ENCODE data around the gene HERPUD1. TPM values are rescaled to one million over a fixed set of nuclear protein-coding genes. Genes with fewer than 3 reads are reported as not detected.

The HERPUD1 gene
- total RNA-seq, 3 donors from 2014 or later (not counting 1 experiment from before 2014, with no cell fraction given), result 181 to 266 (median 243) TPM

DNA sequence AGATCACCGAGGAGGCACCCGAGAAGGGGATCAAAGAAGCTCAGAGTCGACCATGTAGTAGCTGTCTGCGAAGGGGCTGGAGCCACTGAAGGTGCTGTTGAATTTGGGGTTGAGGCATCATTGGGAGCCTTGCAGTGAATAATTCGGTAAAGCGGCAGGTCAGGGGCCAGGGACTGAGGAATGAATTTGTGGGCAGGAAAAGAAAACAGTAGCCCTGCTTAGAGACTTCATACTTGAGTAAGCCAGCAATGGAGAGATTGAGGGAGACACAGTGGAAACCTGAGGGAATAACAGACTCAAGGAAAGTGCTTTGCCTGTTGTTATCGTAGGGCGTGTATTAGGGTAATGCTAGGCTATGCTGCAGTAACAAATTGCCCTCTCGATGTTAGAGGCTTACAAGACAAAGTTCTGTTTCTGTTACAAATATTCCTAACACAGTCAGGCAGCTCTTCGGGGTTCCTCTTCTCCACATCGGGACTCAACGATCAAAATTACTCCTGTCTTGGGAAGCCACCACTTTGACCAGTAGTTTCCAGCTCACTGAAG, 13.4 kb upstream of the HERPUD1 start:
- no peaks in the 10 kb centered on the region for H3K9me3 ChIP-seq (ENCODE audit: control insufficient read depth, insufficient read depth, low read length)
- Mint-ChIP-seq H3K4me1 (peaks cover 9 to 19% of the 10 kb centered on the region in 2 donors), H3K36me3 (no peaks in the 10 kb centered on the region), H3K4me3 (no peak overlapping the region), H3K27ac (no peak overlapping the region), H3K9me3 (no peaks in the 10 kb centered on the region), H3K27me3 (ENCODE audit: low read depth in 2 of 2) (peaks cover 40 to 41% of the 10 kb centered on the region in 2 donors)
- H3K4me1 ChIP-seq (ENCODE audit: control insufficient read depth, insufficient read depth, low read length), result peaks cover 24% of the 10 kb centered on the region
- TF ChIP-seq, protein P1, sequence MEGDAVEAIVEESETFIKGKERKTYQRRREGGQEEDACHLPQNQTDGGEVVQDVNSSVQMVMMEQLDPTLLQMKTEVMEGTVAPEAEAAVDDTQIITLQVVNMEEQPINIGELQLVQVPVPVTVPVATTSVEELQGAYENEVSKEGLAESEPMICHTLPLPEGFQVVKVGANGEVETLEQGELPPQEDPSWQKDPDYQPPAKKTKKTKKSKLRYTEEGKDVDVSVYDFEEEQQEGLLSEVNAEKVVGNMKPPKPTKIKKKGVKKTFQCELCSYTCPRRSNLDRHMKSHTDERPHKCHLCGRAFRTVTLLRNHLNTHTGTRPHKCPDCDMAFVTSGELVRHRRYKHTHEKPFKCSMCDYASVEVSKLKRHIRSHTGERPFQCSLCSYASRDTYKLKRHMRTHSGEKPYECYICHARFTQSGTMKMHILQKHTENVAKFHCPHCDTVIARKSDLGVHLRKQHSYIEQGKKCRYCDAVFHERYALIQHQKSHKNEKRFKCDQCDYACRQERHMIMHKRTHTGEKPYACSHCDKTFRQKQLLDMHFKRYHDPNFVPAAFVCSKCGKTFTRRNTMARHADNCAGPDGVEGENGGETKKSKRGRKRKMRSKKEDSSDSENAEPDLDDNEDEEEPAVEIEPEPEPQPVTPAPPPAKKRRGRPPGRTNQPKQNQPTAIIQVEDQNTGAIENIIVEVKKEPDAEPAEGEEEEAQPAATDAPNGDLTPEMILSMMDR (IDR thresholded peaks at IDR 0.05), result no peak
- no peaks in the 10 kb centered on the region for H3K36me3 ChIP-seq (ENCODE audit: control insufficient read depth, insufficient read depth, low read length)
- DNase-seq, result no peak
- intact Hi-C loops (cut with micrococcal nuclease), result no loop called here
- no peak overlapping the region for H3K4me3 ChIP-seq (ENCODE audit: low read length)
- WGBS (ENCODE audit: insufficient coverage), result 94% methylated on average over 12 of the region's 12 CpGs
- H3K27me3 ChIP-seq (ENCODE audit: control insufficient read depth, insufficient read depth, low read length), result no peaks in the 10 kb centered on the region
- ATAC-seq, result no peak
- no peak overlapping the region for H3K27ac ChIP-seq (ENCODE audit: low read length)

DNA sequence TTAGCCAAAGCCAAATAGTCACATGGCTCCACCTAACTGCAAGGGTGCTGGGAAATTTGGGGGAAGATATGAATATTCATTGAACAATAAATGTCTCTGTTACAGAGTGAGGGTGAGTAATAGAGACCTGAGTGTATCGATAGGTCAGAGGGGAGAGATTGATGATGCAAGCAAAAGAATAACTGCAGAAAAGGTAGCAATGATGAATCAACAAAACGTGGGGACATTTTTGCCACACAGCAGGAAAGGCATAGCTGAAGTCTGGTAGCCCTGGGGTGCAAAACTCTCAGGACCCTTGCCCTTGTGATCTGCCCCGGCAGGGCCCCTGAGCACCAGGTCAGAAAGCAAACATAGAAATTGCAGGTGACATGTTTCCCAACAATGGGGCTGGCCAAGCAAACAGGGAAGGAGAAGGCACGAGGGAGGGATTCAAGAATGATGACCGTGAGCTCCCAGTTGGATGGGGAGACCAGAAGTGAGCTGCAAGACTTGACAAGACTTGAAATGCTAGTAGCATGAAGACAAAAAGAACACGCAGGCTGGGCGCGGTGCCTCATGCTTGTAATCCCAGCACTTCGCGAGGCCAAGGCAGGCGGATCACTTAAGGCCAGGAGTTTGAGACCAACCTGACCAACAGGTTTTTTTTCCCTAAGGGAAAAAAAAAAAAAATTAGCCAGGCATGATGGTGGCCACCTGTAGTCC, 12.7 kb upstream of the HERPUD1 start:
- Histone ChIP-seq H3K4me3 (ENCODE audit: low read length) (no peak overlapping the region), H3K9me3 (ENCODE audit: control insufficient read depth, insufficient read depth, low read length) (no peaks in the 10 kb centered on the region), H3K27me3 (ENCODE audit: control insufficient read depth, insufficient read depth, low read length) (no peaks in the 10 kb centered on the region), H3K27ac (ENCODE audit: low read length) (no peak overlapping the region), H3K4me1 (ENCODE audit: control insufficient read depth, insufficient read depth, low read length) (peaks cover 28% of the 10 kb centered on the region), H3K36me3 (ENCODE audit: control insufficient read depth, insufficient read depth, low read length) (no peaks in the 10 kb centered on the region)
- ATAC-seq (no peak), DNase-seq (no peak)
- intact Hi-C loops (cut with micrococcal nuclease), result no loop called here
- TF ChIP-seq, protein P1 (IDR thresholded peaks at IDR 0.05), result no peak
- H3K9me3 Mint-ChIP-seq, result no peaks in the 10 kb centered on the region
- 94% methylated on average over 11 of the region's 11 CpGs for WGBS (ENCODE audit: insufficient coverage)
- peaks cover 40 to 44% of the 10 kb centered on the region in 2 donors for H3K27me3 Mint-ChIP-seq (ENCODE audit: low read depth in 2 of 2)
- H3K27ac Mint-ChIP-seq, result no peak overlapping the region
- H3K4me3 Mint-ChIP-seq, result no peak overlapping the region
- H3K4me1 Mint-ChIP-seq, result peaks cover 14 to 22% of the 10 kb centered on the region in 2 donors
- no peaks in the 10 kb centered on the region for H3K36me3 Mint-ChIP-seq

DNA sequence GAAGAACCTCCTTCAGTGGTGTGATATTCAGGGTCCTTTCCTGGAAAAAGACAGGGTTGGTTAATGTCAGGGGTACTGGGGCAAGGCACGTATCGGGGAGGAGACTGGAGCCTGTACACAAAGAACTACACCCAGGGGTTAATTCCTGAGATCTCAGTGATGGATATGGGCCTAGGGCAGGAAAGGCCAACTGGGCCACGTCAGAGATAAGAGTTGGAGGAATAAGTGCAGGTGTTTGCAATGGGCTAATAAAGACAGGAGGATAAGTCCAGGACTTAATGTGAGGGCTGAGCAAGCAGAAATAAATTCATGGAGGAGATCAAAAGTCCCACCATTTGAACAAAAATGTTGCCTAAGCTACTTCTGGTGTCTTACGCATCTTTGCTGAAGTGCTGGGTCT, 10.4 kb upstream of the HERPUD1 start:
- no peaks in the 10 kb centered on the region for H3K36me3 Mint-ChIP-seq
- 95% methylated on average over 4 of the region's 4 CpGs for WGBS (ENCODE audit: insufficient coverage)
- H3K27ac ChIP-seq (ENCODE audit: low read length), result no peak overlapping the region
- H3K9me3 Mint-ChIP-seq, result no peaks in the 10 kb centered on the region
- H3K4me1 Mint-ChIP-seq, result peaks cover 14 to 21% of the 10 kb centered on the region in 2 donors
- H3K4me3 Mint-ChIP-seq, result no peak overlapping the region
- no peak for DNase-seq
- H3K27ac Mint-ChIP-seq, result no peak overlapping the region
- intact Hi-C loops (cut with micrococcal nuclease), result no loop called here
- H3K36me3 ChIP-seq (ENCODE audit: control insufficient read depth, insufficient read depth, low read length), result no peaks in the 10 kb centered on the region
- no peak for ATAC-seq
- no peaks in the 10 kb centered on the region for H3K9me3 ChIP-seq (ENCODE audit: control insufficient read depth, insufficient read depth, low read length)
- H3K27me3 ChIP-seq (ENCODE audit: control insufficient read depth, insufficient read depth, low read length), result peaks cover 2% of the 10 kb centered on the region
- peaks cover 35 to 44% of the 10 kb centered on the region in 2 donors for H3K27me3 Mint-ChIP-seq (ENCODE audit: low read depth in 2 of 2)
- H3K4me3 ChIP-seq (ENCODE audit: low read length), result no peak overlapping the region
- TF ChIP-seq, protein P1 (IDR thresholded peaks at IDR 0.05), result no peak
- H3K4me1 ChIP-seq (ENCODE audit: control insufficient read depth, insufficient read depth, low read length), result peaks cover 25% of the 10 kb centered on the region

All from natural killer cell (primary cell).